Pons (tissue), 1 donor: Measurements from ENCODE around the gene ARMC12.
"Not testable (repeated sequence)": the region's sequence is repeated elsewhere in the genome, so short reads cannot be mapped to it uniquely, and the experiment has no call there.

ENCODE experiments used
- DNase-seq: peaks from one replicate; pipeline ENCODE4 v3.0.0-alpha.2; 2016; ENCODE audit warnings: low spot score

The ARMC12 gene

DNA sequence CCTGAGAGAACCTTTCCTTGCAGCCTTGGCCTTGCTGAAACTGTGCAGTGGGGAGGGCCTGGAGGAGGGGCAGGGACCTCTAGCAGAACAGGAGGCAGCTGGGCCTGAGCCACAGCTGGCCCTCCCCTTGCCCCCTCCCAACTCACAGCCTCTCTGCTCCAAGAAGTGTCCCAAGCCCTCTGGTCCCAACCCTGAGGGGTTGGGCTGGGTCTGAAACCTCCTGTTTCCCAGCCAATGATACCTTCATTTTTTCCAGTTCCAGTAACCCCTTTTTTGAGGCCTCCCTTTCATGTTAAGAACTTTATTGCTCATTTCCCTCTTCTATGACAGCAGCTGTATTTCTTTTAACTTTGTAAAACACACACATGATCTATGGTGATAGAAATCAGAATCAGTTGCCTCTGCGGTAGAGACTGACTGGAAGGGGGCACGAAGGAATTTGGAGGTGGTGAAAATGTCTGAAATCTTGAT, 17.9 kb upstream of the ARMC12 start:
- no peak for DNase-seq

GRCh38 chr6:35719404-35719829, 17.4 kb upstream of the ARMC12 start:
- no peak for DNase-seq

- DNase-seq, result peak; percentile 81
Observed at GRCh38 chr6:35719830-35720733, 16.8 kb upstream of the ARMC12 start.

GRCh38 chr6:35722121-35722761, 14.6 kb upstream of the ARMC12 start:
- DNase-seq, result no peak

DNA sequence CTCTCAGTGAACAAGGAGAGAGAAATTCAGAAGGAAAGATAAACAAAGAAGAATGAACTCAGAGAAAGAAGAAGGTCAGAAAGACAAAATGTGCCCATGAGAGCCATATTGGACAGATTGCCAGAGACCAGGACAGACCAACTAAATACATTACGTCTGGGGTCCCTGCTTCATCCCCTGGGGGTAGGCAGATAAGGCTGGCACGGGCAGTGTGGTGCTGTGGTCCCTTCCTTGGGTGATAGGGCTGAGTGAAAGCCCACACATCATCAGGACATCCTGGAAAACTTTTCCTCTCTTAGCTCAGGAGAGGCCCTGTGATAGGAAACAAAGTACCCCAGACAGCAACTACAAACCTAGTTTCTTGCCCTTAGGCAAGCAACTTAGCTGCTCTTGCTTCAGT, 13.2 kb upstream of the ARMC12 start:
- no peak for DNase-seq

- no peak for DNase-seq
Observed at GRCh38 chr6:35724059-35724458, 12.8 kb upstream of the ARMC12 start.

DNA sequence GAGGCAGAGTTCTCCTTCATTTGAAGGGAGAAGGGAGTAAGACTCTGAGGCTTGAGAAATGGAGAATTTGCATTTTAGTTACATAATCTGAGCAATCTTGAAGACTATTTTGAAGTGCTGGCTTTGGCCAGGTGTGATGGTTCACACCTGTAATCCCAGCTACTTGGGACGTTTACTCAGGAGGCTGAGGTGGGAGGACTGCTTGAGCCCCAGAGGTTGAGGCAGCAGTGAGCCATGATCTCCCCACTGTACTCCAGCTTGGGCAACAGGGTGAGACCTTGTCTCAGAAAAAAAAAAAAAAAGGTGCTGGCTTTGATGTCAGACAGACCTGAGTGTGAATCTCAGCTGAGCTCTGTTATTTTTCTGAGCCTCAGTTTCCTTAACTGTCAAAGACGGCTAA, 12.4 kb upstream of the ARMC12 start:
- no peak for DNase-seq

DNA sequence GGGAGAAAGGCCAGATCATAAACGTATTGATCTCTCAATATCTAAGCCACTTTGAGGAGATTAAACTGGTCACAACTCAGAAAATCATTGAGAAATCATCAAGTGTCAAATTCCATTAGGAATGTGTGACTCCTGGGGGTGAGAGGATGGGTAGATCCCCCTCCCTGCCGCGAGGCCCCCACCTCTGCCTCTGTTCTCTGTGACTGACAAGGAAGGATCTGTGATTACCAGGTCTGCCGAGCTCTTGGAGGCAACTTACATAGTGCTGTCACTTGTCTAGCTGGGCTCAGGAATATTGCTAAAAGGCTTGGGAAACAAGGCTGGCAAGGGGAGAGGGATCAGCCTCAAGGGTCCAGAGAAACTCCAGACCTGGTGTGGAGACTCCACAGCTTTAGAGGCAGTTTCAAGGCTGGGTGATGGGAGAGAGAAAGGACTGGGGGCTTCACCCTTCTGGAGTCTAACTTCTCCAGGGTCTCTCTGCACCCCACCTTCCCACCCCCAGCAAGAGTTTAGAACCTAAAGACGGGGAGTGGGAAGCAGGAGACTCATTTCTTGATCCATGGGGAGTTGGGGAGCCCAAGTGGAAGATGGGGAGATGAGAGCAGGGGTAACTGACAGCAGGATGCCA, 11.6 kb upstream of the ARMC12 start:
- no peak for DNase-seq

GRCh38 chr6:35725721-35726438, 11.0 kb upstream of the ARMC12 start:
- DNase-seq, result no peak

DNA sequence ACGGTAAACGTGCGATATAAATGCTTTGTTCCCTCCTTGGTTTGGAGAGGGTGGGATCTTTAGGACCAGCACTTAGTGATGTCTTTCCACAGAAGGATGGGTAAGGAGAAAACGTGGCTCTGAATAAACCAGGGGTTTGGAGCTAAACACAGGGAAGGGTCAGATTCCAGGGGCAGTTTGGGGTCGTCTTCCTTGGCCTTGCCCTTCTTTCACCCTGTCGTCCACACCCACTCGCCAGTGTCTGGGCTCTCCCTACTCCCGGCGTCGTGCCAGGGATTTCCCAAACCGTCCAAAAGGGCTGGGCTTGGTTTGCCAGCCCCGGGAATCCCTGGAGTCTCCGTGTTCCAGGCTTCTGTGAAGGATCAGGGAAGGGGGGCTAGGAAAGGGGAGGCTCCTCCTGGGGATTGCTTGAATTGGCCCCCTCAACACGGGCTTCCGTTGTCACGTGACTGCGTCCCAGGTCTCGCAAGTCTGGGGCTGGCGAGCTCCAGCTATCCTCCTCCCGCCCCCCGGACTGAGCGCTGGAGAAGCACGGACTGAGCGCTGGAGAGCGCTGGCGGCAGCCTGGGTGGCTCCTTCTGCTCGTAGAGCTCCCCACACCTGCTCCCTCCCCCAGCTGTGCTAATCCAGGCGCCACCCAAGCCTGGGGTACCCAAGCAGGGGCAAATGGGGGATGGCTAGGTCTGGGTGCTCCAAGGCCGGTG, 9.4 kb upstream of the ARMC12 start:
- DNase-seq, result no peak

- DNase-seq, result peak; percentile 85
Observed at GRCh38 chr6:35727935-35728682, 8.7 kb upstream of the ARMC12 start.

DNA sequence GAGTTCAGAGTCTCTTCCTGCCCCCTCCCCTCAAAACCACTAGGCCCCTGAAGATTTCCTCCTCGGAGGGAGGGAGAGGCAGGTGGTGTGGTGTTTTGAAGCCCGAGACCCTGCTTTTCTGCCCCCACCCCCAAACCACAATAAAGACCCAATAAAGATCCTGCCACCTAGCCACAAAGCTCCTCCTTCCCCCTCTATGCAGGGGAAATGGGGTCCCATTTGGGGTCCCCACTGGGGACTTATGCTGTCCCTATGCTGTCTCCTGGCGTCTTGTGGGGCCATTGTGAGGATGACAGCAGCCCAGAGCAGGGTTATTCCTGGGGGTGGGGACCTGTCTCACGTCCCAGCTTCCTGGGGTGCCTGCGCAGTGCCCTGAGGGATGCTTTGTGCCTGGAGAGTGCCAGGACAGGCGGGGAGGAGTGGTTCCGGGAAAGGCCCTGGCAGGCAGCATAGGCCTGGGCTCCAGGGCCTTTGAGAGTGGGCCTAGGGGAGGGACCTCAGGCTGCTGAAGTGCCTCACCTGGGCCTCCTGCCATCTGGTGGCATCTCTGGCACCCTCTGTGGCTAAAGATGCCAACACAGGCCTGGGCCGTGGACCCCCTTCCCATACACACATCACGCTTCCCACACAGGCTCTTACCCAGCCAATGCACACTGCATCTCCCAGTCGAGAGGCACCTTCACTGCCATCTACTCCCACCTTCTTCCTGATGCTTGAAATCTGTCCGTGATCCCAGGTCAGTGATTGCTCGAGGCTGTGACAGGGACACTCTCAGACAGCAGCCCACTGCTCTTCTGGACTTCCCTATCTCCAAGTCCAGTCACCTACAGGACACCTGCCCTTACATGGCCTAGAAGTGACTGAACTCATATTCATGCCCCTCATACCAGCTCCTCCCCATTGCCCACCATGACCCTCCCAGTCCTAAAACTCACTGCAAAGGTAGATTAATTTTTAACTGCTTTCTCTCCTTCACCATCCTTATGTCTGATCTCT, 7.9 kb upstream of the ARMC12 start:
- no peak for DNase-seq

GRCh38 chr6:35729722-35730121, 7.1 kb upstream of the ARMC12 start:
- DNase-seq, result no peak

GRCh38 chr6:35730745-35731413, 6.0 kb upstream of the ARMC12 start:
- DNase-seq, result no peak

- DNase-seq, result peak; percentile 90
Observed at GRCh38 chr6:35731414-35731735, 5.5 kb upstream of the ARMC12 start.

DNA sequence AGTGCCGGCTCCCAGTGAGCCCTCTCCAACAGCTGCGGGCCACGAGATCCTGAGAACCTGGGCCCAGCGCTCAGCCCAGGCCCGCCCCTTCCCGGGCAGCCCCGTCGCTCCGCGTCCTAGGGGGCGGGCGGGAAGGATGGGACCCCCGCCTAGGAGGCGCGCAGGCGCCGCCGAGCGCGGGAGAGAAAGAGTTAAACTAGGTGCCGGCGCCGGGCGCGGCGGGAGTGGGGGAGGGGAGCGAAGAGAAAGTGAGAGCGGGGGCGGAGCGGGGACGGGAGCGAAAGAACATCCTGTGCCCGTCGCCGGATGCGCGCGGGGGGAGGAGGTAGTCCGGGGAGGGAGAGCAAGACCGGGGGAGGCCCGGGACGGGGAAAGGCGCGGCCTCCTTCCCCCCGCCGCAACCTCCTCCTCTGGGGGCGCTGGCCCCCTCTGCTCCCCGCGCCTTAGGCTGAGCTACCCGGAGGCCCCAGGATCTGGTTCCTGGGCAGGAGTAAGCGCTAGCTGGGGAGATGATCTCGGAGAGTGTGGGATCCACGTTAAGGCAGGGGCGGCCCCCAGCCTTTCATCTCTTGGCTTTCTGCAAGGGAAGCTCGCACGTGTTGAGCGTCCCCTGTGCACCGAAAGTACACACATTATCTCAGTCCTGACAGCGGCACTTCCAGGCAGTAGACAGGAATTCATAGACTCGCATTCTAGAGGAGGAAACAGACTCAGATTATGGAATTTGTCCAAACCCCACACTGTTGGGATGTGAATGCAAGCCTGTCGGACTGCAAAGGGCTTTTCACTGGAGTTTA, 4.9 kb upstream of the ARMC12 start:
- peak; percentile 73 for DNase-seq

DNA sequence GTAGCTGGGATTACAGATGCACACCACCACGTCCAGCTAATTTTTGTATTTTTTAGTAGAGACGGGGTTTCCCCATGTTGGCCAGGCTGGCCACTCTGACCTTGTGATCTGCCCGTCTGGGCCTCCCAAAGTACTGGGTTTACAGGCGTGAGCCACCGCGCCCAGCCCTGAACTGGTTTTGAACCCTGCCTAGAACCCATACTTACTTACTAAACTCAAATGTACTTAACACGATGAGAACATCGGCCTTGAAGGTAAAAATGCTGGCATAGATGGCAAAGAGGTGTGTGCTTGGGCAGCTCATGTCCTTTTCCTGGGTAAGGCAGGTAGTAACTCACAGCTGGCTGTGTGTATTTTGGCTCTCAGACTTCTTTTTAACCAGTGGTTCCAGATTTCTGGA, 3.2 kb upstream of the ARMC12 start:
- no peak for DNase-seq

DNA sequence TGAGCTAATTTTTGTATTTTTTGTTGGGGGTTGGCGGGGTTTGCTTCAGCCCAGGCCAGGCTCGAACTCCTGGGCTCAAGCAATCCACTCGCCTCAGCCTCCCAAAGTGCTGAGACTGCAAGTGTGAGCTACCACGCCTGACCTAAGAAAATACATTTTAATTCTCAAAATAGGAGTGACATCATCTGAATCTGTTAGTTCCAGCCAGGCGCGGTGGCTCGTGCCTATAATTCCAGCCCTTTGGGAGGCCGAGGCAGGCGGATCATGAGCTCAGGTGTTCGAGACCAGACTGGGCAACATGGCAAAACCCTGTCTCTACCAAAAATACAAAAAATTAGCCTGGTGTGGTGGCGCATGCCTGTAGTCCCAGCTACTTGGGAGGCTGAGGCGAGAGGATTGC, 2.5 kb upstream of the ARMC12 start:
- not testable (repeated sequence) for DNase-seq
